HEK293 (cell line): Measurements from ENCODE around the gene DDIT3.

ENCODE experiments used
- ATF2 ChIP-seq: fragments of 450-650 bp; formaldehyde crosslinking; IDR thresholded peaks from 2 replicates; pipeline ENCODE4 v1.5.1; 2016; ENCODE audit warnings: missing biosample characterization, missing genetic modification characterization, low read depth
- GLI4 ChIP-seq: fragments of 450-650 bp; formaldehyde crosslinking; IDR thresholded peaks from 2 replicates; pipeline ENCODE4 v1.5.1; 2016; ENCODE audit warnings: missing biosample characterization, missing genetic modification characterization
- PRDM1 ChIP-seq: fragments of 450-650 bp; formaldehyde crosslinking; IDR thresholded peaks from 2 replicates; pipeline ENCODE4; 2016; ENCODE audit warnings: missing biosample characterization, missing genetic modification characterization
- REPIN1 ChIP-seq: fragments of 450-650 bp; formaldehyde crosslinking; IDR thresholded peaks from 2 replicates; pipeline ENCODE4 v1.5.1; 2017; ENCODE audit warnings: missing biosample characterization, missing genetic modification characterization, low read depth
- REST ChIP-seq: fragments of 450-650 bp; formaldehyde crosslinking; IDR thresholded peaks from 2 replicates; pipeline ENCODE4 v1.5.1; 2016; ENCODE audit warnings: missing biosample characterization, missing genetic modification characterization
- TCF7L2 ChIP-seq: IDR thresholded peaks from 2 replicates; pipeline ENCODE4 v1.6.1; 2011; ENCODE audit warnings: low read depth, mild to moderate bottlenecking, inconsistent platforms, low read length, moderate library complexity, borderline replicate concordance
- ZBTB6 ChIP-seq: fragments of 450-650 bp; formaldehyde crosslinking; IDR thresholded peaks from 2 replicates; pipeline ENCODE4 v1.5.1; 2017; ENCODE audit warnings: missing biosample characterization, missing genetic modification characterization
- ZNF23 ChIP-seq: fragments of 450-650 bp; formaldehyde crosslinking; IDR thresholded peaks from 2 replicates; pipeline ENCODE4 v1.5.1; 2016; ENCODE audit warnings: missing biosample characterization, missing genetic modification characterization, borderline replicate concordance
- ZNF274 ChIP-seq, 2 experiments: fragments of 200-500 bp in 1 of 2; fragments of 450-650 bp in 1 of 2; sonication (Bioruptor generic) in 1 of 2; formaldehyde crosslinking in 1 of 2; IDR thresholded peaks; 2 replicates each; pipeline versions ENCODE4 v1.5.1 to v1.6.1; 2014 to 2016; ENCODE audit warnings: borderline replicate concordance in 1 of 2, inconsistent platforms in 1 of 2, low read length in 1 of 2, missing biosample characterization in 1 of 2, missing genetic modification characterization in 1 of 2
- ZNF510 ChIP-seq: fragments of 450-650 bp; formaldehyde crosslinking; IDR thresholded peaks from 2 replicates; pipeline ENCODE4 v1.5.1; 2018; ENCODE audit warnings: mild to moderate bottlenecking, missing genetic modification characterization, missing biosample characterization; ENCODE audit not compliant: insufficient replicate concordance
- ZNF561 ChIP-seq: fragments of 450-650 bp; IDR thresholded peaks from 2 replicates; pipeline ENCODE4 v1.5.1; 2018; ENCODE audit warnings: missing biosample characterization, missing genetic modification characterization, borderline replicate concordance
- ZNF571 ChIP-seq: fragments of 450-650 bp; formaldehyde crosslinking; IDR thresholded peaks from 2 replicates; pipeline ENCODE4 v1.5.0; 2017; ENCODE audit warnings: missing biosample characterization, missing genetic modification characterization
- ZSCAN23 ChIP-seq: fragments of 450-650 bp; formaldehyde crosslinking; IDR thresholded peaks from 2 replicates; pipeline ENCODE4 v1.5.1; 2016; ENCODE audit warnings: missing biosample characterization, missing genetic modification characterization
- TF ChIP-seq, protein P1 (sequence below): fragments of 450-650 bp; formaldehyde crosslinking; IDR thresholded peaks from 2 replicates; pipeline ENCODE4 v1.5.1; 2016; ENCODE audit warnings: missing biosample characterization, missing genetic modification characterization

GRCh38 chr12:57529831-57530230 is 9.5 kb upstream of the DDIT3 start:
- TF ChIP-seq TCF7L2 (no peak), GLI4 (tag by site-specific recombination) (no peak), ZSCAN23 (tag by site-specific recombination) (no peak), REST (tag by site-specific recombination) (no peak), ZNF510 (tag by site-specific recombination) (no peak), ZNF23 (tag by site-specific recombination) (no peak), REPIN1 (no peak), ZNF571 (tag by site-specific recombination) (no peak), ZNF561 (tag by site-specific recombination) (no peak), PRDM1 (tag by site-specific recombination) (no peak), ZNF274 (IDR thresholded peaks at IDR 0.05; ENCODE audit: low read length) (no peak), ZNF274 (tag by site-specific recombination; IDR thresholded peaks at IDR 0.05; ENCODE audit: borderline replicate concordance) (no peak), ATF2 (tag by site-specific recombination) (no peak), ZBTB6 (tag by site-specific recombination) (no peak)
- TF ChIP-seq, protein P1, sequence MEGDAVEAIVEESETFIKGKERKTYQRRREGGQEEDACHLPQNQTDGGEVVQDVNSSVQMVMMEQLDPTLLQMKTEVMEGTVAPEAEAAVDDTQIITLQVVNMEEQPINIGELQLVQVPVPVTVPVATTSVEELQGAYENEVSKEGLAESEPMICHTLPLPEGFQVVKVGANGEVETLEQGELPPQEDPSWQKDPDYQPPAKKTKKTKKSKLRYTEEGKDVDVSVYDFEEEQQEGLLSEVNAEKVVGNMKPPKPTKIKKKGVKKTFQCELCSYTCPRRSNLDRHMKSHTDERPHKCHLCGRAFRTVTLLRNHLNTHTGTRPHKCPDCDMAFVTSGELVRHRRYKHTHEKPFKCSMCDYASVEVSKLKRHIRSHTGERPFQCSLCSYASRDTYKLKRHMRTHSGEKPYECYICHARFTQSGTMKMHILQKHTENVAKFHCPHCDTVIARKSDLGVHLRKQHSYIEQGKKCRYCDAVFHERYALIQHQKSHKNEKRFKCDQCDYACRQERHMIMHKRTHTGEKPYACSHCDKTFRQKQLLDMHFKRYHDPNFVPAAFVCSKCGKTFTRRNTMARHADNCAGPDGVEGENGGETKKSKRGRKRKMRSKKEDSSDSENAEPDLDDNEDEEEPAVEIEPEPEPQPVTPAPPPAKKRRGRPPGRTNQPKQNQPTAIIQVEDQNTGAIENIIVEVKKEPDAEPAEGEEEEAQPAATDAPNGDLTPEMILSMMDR (tag by site-specific recombination) = no peak
